ENCODE data around the gene DOCK6.

DOCK6 gene

DNA sequence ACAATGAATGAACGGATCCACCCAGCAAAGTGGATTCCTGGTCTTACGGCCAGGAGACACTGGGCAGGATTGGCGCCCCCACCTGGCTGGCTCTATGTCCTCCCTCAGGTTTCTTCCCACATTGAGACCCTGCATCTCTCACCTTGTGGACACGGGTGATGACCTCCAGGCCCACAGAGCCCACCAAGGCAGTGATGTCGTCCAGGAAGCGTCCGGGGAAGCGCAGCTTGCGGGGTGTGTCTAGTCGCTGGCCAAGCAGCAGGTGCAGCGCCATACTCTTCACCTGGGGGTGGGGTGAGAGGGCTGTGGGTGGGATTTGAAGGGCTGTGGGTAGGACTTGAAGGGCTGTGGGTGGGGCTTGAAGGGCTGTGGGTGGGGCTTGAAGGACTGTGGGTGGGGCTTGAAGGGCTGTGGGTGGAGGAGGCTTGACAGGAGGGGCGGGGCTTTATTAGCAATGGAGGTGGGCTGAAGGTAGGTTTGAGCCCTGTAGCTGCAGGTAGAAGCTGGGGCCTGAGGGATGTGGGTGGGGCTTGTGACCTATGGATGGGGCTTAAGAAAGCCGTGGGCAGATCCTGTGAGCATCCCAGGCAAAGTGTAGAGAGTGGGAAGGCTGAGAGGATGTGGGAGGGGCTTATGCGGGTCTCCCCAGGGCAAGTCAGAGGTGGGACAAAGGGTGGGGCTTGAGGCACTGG lies 35.0 kb downstream of the DOCK6 start:
- in situ Hi-C loops (cut with MboI; ENCODE audit: low sequenced_read_pairs, unreplicated experiment), result no loop called here
- TF ChIP-seq, protein P1, sequence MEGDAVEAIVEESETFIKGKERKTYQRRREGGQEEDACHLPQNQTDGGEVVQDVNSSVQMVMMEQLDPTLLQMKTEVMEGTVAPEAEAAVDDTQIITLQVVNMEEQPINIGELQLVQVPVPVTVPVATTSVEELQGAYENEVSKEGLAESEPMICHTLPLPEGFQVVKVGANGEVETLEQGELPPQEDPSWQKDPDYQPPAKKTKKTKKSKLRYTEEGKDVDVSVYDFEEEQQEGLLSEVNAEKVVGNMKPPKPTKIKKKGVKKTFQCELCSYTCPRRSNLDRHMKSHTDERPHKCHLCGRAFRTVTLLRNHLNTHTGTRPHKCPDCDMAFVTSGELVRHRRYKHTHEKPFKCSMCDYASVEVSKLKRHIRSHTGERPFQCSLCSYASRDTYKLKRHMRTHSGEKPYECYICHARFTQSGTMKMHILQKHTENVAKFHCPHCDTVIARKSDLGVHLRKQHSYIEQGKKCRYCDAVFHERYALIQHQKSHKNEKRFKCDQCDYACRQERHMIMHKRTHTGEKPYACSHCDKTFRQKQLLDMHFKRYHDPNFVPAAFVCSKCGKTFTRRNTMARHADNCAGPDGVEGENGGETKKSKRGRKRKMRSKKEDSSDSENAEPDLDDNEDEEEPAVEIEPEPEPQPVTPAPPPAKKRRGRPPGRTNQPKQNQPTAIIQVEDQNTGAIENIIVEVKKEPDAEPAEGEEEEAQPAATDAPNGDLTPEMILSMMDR (IDR thresholded peaks at IDR 0.05; ENCODE audit: borderline replicate concordance, control extremely low read depth, extremely low read depth, insufficient read depth, missing control alignments), result no peak

DNA sequence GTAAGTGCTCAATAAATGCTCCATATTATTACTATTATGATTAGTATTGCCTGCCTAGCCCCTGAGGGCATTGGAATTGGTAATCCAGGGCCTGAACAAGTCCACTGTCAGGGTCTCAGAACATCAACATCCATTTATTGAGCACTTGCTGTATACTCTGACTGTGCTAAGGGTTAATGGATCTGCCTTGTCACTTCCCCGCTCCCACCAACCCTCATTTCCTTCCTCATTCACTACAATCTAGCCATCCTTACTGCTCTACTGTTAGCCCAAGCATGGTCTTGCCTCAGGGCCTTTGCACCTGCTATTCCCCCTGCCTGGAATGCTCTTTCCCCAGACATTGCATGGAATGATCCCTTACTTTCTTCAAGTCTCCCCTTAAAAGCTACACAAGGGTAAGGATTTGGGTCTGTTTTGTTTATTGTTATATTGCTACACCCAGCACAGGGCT lies 35.6 kb downstream of the DOCK6 start:
- TF ChIP-seq, protein P1 (IDR thresholded peaks at IDR 0.05; ENCODE audit: borderline replicate concordance, control extremely low read depth, extremely low read depth, insufficient read depth, missing control alignments), result no peak
- no peak for DNase-seq (ENCODE audit: low spot score)
- in situ Hi-C loops (cut with MboI; ENCODE audit: low sequenced_read_pairs, unreplicated experiment), result no loop called here

More for the DNA sequence above, 35.0 kb downstream of the DOCK6 start:
- DNase-seq (ENCODE audit: low spot score), result no peak

DNA sequence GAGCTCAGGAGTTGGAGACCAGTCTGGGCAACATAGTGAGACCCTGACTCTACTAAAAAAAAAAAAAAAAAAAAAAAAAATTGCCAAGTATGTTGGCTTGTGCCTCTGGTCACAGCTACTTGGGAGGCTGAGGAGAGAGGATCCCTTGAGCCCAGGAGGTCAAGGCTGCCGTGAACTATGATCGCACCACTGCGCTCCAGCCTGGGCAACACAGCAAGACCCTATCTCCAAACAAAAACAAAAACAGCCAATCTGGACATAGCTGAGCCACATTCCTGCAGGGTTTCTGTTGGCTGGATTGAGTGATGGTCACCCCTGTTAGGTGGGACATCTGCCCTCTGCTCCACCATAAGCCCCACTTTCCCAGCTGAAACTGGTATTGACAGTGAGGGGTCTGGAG lies 36.5 kb downstream of the DOCK6 start:
- TF ChIP-seq, protein P1 (IDR thresholded peaks at IDR 0.05; ENCODE audit: borderline replicate concordance, control extremely low read depth, extremely low read depth, insufficient read depth, missing control alignments), result no peak
- in situ Hi-C loops (cut with MboI; ENCODE audit: low sequenced_read_pairs, unreplicated experiment), result no loop called here
- no peak for DNase-seq (ENCODE audit: low spot score)

DNA sequence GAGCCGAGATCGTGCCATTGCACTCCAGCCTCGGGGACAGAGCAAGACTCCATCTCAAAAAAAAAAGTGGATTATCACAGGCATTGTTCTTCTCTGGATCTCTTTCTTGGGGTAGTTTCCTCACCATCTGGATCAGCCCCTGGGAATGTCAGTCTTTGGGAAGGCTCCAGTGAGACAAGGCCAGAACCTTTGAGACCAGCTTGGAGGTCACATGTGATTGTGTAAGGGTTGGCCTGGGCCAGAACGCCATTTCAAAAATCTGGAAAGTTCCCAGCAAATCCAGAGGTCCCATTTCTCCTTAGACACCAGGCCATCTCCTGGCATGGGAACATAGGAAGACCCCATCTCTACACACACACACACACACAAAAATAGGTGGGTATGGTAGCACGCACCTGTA lies 37.2 kb downstream of the DOCK6 start:
- no peak for DNase-seq (ENCODE audit: low spot score)
- in situ Hi-C loops (cut with MboI; ENCODE audit: low sequenced_read_pairs, unreplicated experiment), result no loop called here

DNA sequence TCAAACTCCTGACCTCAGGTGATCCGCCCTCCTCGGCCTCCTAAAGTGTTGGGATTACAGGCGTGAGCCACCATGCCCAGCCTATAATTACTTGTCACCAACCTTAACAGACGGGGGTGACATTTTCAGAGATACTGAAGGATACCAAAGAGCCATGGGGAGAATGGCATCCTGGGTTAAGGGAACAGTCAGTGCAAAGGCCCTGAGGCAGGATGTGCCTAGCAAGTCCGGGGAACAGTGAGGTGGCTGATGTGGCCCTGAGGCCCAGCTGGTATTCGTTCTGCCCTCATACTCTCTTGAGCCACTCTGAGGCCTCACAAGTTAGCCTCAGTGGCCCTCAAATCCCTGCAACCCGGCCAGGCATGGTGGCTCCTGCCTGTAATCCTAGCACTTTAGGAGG lies 37.9 kb downstream of the DOCK6 start:
- DNase-seq (ENCODE audit: low spot score), result no peak
- TF ChIP-seq, protein P1 (IDR thresholded peaks at IDR 0.05; ENCODE audit: borderline replicate concordance, control extremely low read depth, extremely low read depth, insufficient read depth, missing control alignments), result no peak
- in situ Hi-C loops (cut with MboI; ENCODE audit: low sequenced_read_pairs, unreplicated experiment), result no loop called here

More for the DNA sequence above, 37.2 kb downstream of the DOCK6 start:
- TF ChIP-seq, protein P1 (IDR thresholded peaks at IDR 0.05; ENCODE audit: borderline replicate concordance, control extremely low read depth, extremely low read depth, insufficient read depth, missing control alignments), result no peak

DNA sequence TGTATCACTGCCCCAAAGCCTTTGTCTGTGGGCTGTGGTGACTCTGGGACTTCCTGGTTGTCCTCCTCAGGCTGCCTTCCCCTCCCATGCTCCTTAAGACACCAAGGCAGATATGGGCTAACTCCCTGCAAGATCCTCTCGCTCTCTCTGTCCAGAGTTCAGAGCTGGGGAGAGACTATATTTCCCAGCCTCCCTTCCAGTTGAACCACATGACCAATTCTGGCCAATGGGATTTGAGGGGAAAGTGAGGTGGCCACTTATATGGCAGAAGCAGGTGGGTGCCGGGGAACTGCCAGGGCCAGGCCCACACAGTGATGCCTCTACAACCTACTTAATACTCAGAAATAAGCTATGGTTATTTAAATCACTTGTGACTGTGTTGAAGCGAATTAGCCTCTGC lies 39.1 kb downstream of the DOCK6 start:
- TF ChIP-seq, protein P1 (IDR thresholded peaks at IDR 0.05; ENCODE audit: borderline replicate concordance, control extremely low read depth, extremely low read depth, insufficient read depth, missing control alignments), result no peak
- in situ Hi-C loops (cut with MboI; ENCODE audit: low sequenced_read_pairs, unreplicated experiment), result no loop called here
- DNase-seq (ENCODE audit: low spot score), result no peak
